Keratinocyte (primary cell): ENCODE measurements around the gene CD44. TPM values are rescaled to one million over a fixed set of nuclear protein-coding genes. Genes with fewer than 3 reads are reported as not detected.

Experiments
- DNase-seq: peaks from one replicate; pipeline ENCODE4 v3.0.0-alpha.2; 2011; ENCODE audit warnings: low read depth, missing footprints, low spot score
- FAIRE-seq: peaks from 2 replicates; lab custom pipeline; 2011; peaks lifted over from hg19 to GRCh38; lab: Jason Lieb, UNC
- H2AFZ ChIP-seq: 2 replicates; pipeline ENCODE4 v1.6.0; 2012; ENCODE audit warnings: low read length, control low read depth, inconsistent platforms; ENCODE audit not compliant: control insufficient read depth
- H3K27ac ChIP-seq: 2 replicates; pipeline ENCODE4 v1.5.1; 2011; ENCODE audit warnings: low read length; ENCODE audit not compliant: control insufficient read depth, insufficient read depth
- H3K27me3 ChIP-seq: 3 replicates; pipeline ENCODE4 v1.6.0; 2011; ENCODE audit warnings: low read length; ENCODE audit not compliant: control insufficient read depth, insufficient read depth; ENCODE audit errors: extremely low read depth
- H3K36me3 ChIP-seq, 2 experiments: 2 replicates in 1 of 2; 3 replicates in 1 of 2; pipeline ENCODE4 v1.5.1; 2011; ENCODE audit warnings: low read length in 2 of 2, mild to moderate bottlenecking in 1 of 2; ENCODE audit not compliant: control insufficient read depth in 2 of 2, insufficient read depth in 2 of 2; ENCODE audit errors: extremely low read depth in 1 of 2
- H3K4me1 ChIP-seq: 3 replicates; pipeline ENCODE4 v1.5.1; 2011; ENCODE audit warnings: low read length; ENCODE audit not compliant: control insufficient read depth, insufficient read depth; ENCODE audit errors: extremely low read depth
- H3K4me2 ChIP-seq: 3 replicates; pipeline ENCODE4 v1.6.0; 2011; ENCODE audit warnings: low read depth, low read length; ENCODE audit not compliant: control insufficient read depth, insufficient read depth; ENCODE audit errors: extremely low read depth
- H3K4me3 ChIP-seq, 3 experiments: fragments of 200-600 bp in 1 of 3; sonication (generic) in 1 of 3; 2 replicates in 2 of 3; 3 replicates in 1 of 3; pipeline ENCODE4 v1.5.1; 2011 to 2016; ENCODE audit warnings: low read length in 3 of 3, mild to moderate bottlenecking in 3 of 3, control low read depth in 2 of 3, inconsistent platforms in 1 of 3, low read depth in 1 of 3, mixed read lengths in 1 of 3, mixed run types in 1 of 3, moderate library complexity in 1 of 3; ENCODE audit not compliant: control insufficient read depth in 2 of 3, insufficient read depth in 2 of 3; ENCODE audit errors: extremely low read depth in 1 of 3
- H3K79me2 ChIP-seq: 2 replicates; pipeline ENCODE4 v1.6.0; 2012; ENCODE audit warnings: low read length; ENCODE audit not compliant: control insufficient read depth, insufficient read depth
- H3K9ac ChIP-seq: 3 replicates; pipeline ENCODE4 v1.6.0; 2011; ENCODE audit warnings: low read length; ENCODE audit not compliant: control insufficient read depth, insufficient read depth; ENCODE audit errors: extremely low read depth
- H3K9me1 ChIP-seq: 3 replicates; pipeline ENCODE4 v1.6.0; 2011; ENCODE audit warnings: low read length; ENCODE audit not compliant: control insufficient read depth, insufficient read depth; ENCODE audit errors: extremely low read depth
- H3K9me3 ChIP-seq: 2 replicates; pipeline ENCODE4 v1.5.1; 2012; ENCODE audit warnings: low read depth, low read length; ENCODE audit not compliant: control insufficient read depth
- H4K20me1 ChIP-seq: 3 replicates; pipeline ENCODE4 v1.6.0; 2011; ENCODE audit warnings: low read length; ENCODE audit not compliant: control insufficient read depth, insufficient read depth; ENCODE audit errors: extremely low read depth
- CTCF ChIP-seq, 3 experiments: IDR thresholded peaks in 1 of 3; conservative IDR thresholded peaks in 1 of 3; optimal IDR thresholded peaks in 1 of 3; 2 replicates in 2 of 3; 3 replicates in 1 of 3; pipeline versions ENCODE3 to v1.5.1; 2011; ENCODE audit warnings: low read length in 3 of 3, mild to moderate bottlenecking in 3 of 3, moderate library complexity in 2 of 3, control low read depth in 1 of 3, inconsistent platforms in 1 of 3; ENCODE audit not compliant: insufficient read depth in 2 of 3; ENCODE audit errors: extremely low read depth in 1 of 3
- EZH2 ChIP-seq: IDR thresholded peaks from one replicate; pipeline ENCODE4 v1.6.1; 2012; ENCODE audit warnings: inconsistent platforms, mild to moderate bottlenecking, low read length, moderate library complexity
- dilution Hi-C: fragments of 300-500 bp; cut with MboI; formaldehyde crosslinking; loops from one replicate; pipeline ENCODE4 v1.7.0; 2020; ENCODE audit warnings: low sequenced_read_pairs; ENCODE audit not compliant: extremely low pct_ligation_motif_present
- polyA plus RNA-seq, 5 experiments: library from polyadenylated mRNA; depleted of rRNA in 3 of 5; stranded (reverse) in 3 of 5; stranded (forward) in 1 of 5; unstranded in 1 of 5; fragments of >200 nt; gene quantifications; 1 replicate in 1 of 5; 2 replicates in 3 of 5; 3 replicates in 1 of 5; pipeline versions ENCODE4 v1.2.1 to v1.2.3, GENCODE V29; 2011 to 2012; ENCODE audit warnings: missing spikeins in 2 of 5, low read depth in 1 of 5, low replicate concordance in 1 of 5

CD44 gene
- polyA plus RNA-seq, 1 donor (not counting 4 experiments of a cell fraction or from before 2014, with no cell fraction given) = 2,038 TPM

GRCh38 chr11:35190804-35191348 lies 51.9 kb downstream of the CD44 start:
- Histone ChIP-seq H3K4me2 (no peak overlapping the region), H3K27me3 (no peaks in the 10 kb centered on the region), H4K20me1 (peaks cover 26% of the 10 kb centered on the region), H3K79me2 (peaks cover 80% of the 10 kb centered on the region), H3K36me3 (peaks cover 56% of the 10 kb centered on the region in 2 experiments), H3K9me3 (no peaks in the 10 kb centered on the region), H3K27ac (no peak overlapping the region), H3K9ac (no peak overlapping the region), H3K4me3 (no peak overlapping the region), H2AFZ (no peak overlapping the region), H3K9me1 (no peaks in the 10 kb centered on the region), H3K4me1 (no peaks in the 10 kb centered on the region)
- DNase-seq (no peak), FAIRE-seq (no peak)
- dilution Hi-C loops = no loop called here
- TF ChIP-seq CTCF (optimal IDR thresholded peaks at IDR 0.05 in 1 of 3, IDR thresholded peaks at IDR 0.05 in 1 of 3, conservative IDR thresholded peaks at IDR 0.05 in 1 of 3; ENCODE audit: extremely low read depth in 1 of 3, insufficient read depth in 2 of 3, low read length in 3 of 3) (no peak), EZH2 (no peak)

DNA sequence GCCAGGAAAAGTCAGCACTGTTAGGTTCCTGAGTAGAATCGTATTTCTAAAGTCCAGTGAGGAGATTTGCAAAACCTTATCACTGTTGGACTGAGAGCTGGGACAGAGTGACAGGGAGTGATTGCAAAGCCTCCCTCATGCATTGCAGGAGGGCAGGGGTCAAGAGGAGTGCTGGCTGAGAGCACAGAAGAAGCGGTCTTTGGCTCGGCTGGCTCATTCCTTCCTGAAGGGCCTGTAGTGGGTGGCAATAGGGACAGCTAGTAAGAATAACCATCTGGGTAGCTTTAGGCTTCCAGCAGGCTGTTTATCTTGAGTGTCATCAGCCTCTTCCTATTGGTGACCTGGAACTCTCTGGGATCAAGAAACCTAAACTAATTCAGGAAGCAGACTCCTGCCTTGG lies 53.4 kb downstream of the CD44 start:
- no peak for FAIRE-seq
- DNase-seq = no peak
- dilution Hi-C loops = no loop called here

More for the DNA sequence above, 53.4 kb downstream of the CD44 start:
- no peaks in the 10 kb centered on the region for H3K4me1 ChIP-seq
- no peaks in the 10 kb centered on the region for H3K27me3 ChIP-seq
- peaks cover 56% of the 10 kb centered on the region in 2 experiments for H3K36me3 ChIP-seq
- H3K9me3 ChIP-seq = no peaks in the 10 kb centered on the region
- no peak for TF ChIP-seq CTCF (optimal IDR thresholded peaks at IDR 0.05 in 1 of 3, IDR thresholded peaks at IDR 0.05 in 1 of 3, conservative IDR thresholded peaks at IDR 0.05 in 1 of 3; ENCODE audit: extremely low read depth in 1 of 3, insufficient read depth in 2 of 3, low read length in 3 of 3)
- TF ChIP-seq EZH2 = no peak
- no peaks in the 10 kb centered on the region for H3K9me1 ChIP-seq
- H3K79me2 ChIP-seq = peaks cover 80% of the 10 kb centered on the region
- H4K20me1 ChIP-seq = peaks cover 28% of the 10 kb centered on the region
- H3K27ac ChIP-seq = no peak overlapping the region
- H3K9ac ChIP-seq = no peak overlapping the region
- H3K4me3 ChIP-seq = no peak overlapping the region
- H2AFZ ChIP-seq = no peak overlapping the region
- H3K4me2 ChIP-seq = no peak overlapping the region
